ENCODE measurements around the gene TRIAP1.
"Not testable (repeated sequence)": the region's sequence is repeated elsewhere in the genome, so short reads cannot be mapped to it uniquely, and the experiment has no call there.

TRIAP1 gene

GRCh38 chr12:120468821-120469449 lies 22.8 kb upstream of the TRIAP1 start:
- DNase-seq (ENCODE audit: low spot score): no peak

GRCh38 chr12:120468325-120468820 lies 22.2 kb upstream of the TRIAP1 start:
- DNase-seq (ENCODE audit: low spot score): peak; percentile 42

- DNase-seq (ENCODE audit: low spot score): no peak
Measured at GRCh38 chr12:120467439-120467838, 21.3 kb upstream of the TRIAP1 start.

GRCh38 chr12:120466560-120467315 lies 20.6 kb upstream of the TRIAP1 start:
- no peak for DNase-seq (ENCODE audit: low spot score)

- no peak for DNase-seq (ENCODE audit: low spot score)
Measured at GRCh38 chr12:120465756-120466155, 19.6 kb upstream of the TRIAP1 start.

GRCh38 chr12:120463712-120464111 lies 17.5 kb upstream of the TRIAP1 start:
- no peak for DNase-seq (ENCODE audit: low spot score)

GRCh38 chr12:120462099-120462640 lies 16.0 kb upstream of the TRIAP1 start:
- DNase-seq (ENCODE audit: low spot score): no peak

- DNase-seq (ENCODE audit: low spot score): no peak
Measured at GRCh38 chr12:120460157-120460556, 14.0 kb upstream of the TRIAP1 start.

- DNase-seq (ENCODE audit: low spot score): no peak
Measured at GRCh38 chr12:120457133-120457532, 10.9 kb upstream of the TRIAP1 start.

GRCh38 chr12:120455302-120455701 lies 9.1 kb upstream of the TRIAP1 start:
- no peak for DNase-seq (ENCODE audit: low spot score)

- DNase-seq (ENCODE audit: low spot score): peak; percentile 51
Measured at GRCh38 chr12:120453977-120454376, 7.8 kb upstream of the TRIAP1 start.

- DNase-seq (ENCODE audit: low spot score): no peak
Measured at GRCh38 chr12:120453060-120453750, 7.0 kb upstream of the TRIAP1 start.

GRCh38 chr12:120452524-120452923 lies 6.3 kb upstream of the TRIAP1 start:
- DNase-seq (ENCODE audit: low spot score): not testable (repeated sequence)

GRCh38 chr12:120447992-120448391 lies 1.8 kb upstream of the TRIAP1 start:
- DNase-seq (ENCODE audit: low spot score): no peak

- DNase-seq (ENCODE audit: low spot score): not testable (repeated sequence)
Measured at GRCh38 chr12:120446844-120447178, 627 bp upstream of the TRIAP1 start.

- no peak for DNase-seq (ENCODE audit: low spot score)
Measured at GRCh38 chr12:120444676-120445075, 1.5 kb downstream of the TRIAP1 start.

GRCh38 chr12:120439646-120440247 lies 6.4 kb downstream of the TRIAP1 start:
- peak; percentile 54 for DNase-seq (ENCODE audit: low spot score)

GRCh38 chr12:120438495-120439198 lies 7.5 kb downstream of the TRIAP1 start:
- no peak for DNase-seq (ENCODE audit: low spot score)

- peak; percentile 97 for DNase-seq (ENCODE audit: low spot score)
Measured at GRCh38 chr12:120437735-120438494, 8.3 kb downstream of the TRIAP1 start, which contains the start of gene COX6A1. COX6A1 (plus strand) TSS chr12:120438113; CDS start chr12:120438127, 14 bp downstream.

- no peak for DNase-seq (ENCODE audit: low spot score)
Measured at GRCh38 chr12:120432772-120433525, 13.2 kb downstream of the TRIAP1 start.
